BLaER1 (cell line): Measurements from ENCODE around the gene PDK2.
A peak's percentile ranks its signal among the peaks of the same experiment; 100 is the strongest.

ENCODE experiments used
- H3K27ac ChIP-seq: shearing (Covaris generic); formaldehyde crosslinking; 2 replicates; pipeline ENCODE4 v1.8.1; 2022
- H3K27me3 ChIP-seq: shearing (Covaris generic); formaldehyde crosslinking; 2 replicates; pipeline ENCODE4 v1.8.1; 2022
- H3K36me3 ChIP-seq: shearing (Covaris generic); formaldehyde crosslinking; 2 replicates; pipeline ENCODE4 v1.8.1; 2022
- H3K4me1 ChIP-seq: shearing (Covaris generic); formaldehyde crosslinking; 2 replicates; pipeline ENCODE4 v1.8.1; 2022
- H3K4me2 ChIP-seq: shearing (Covaris generic); formaldehyde crosslinking; 2 replicates; pipeline ENCODE4 v1.8.1; 2022
- H3K4me3 ChIP-seq: shearing (Covaris generic); formaldehyde crosslinking; 2 replicates; pipeline ENCODE4 v1.8.1; 2022
- H3K9ac ChIP-seq: shearing (Covaris generic); formaldehyde crosslinking; 2 replicates; pipeline ENCODE4 v1.8.1; 2022
- H3K9me3 ChIP-seq: shearing (Covaris generic); formaldehyde crosslinking; 2 replicates; pipeline ENCODE4 v1.8.1; 2022
- H4K20me1 ChIP-seq: shearing (Covaris generic); formaldehyde crosslinking; 2 replicates; pipeline ENCODE4 v1.8.1; 2022
- Cebpa-rat ChIP-seq: shearing (Covaris generic); IDR thresholded peaks from 2 replicates; pipeline ENCODE4 v1.8.1; 2022

PDK2 gene

GRCh38 chr17:50139950-50140885 is 45.1 kb downstream of the PDK2 start:
- no peaks in the 10 kb centered on the region for H3K27me3 ChIP-seq
- peaks cover 100% of the 10 kb centered on the region for H4K20me1 ChIP-seq
- no peak for TF ChIP-seq Cebpa-rat
- no peaks in the 10 kb centered on the region for H3K9me3 ChIP-seq
- peaks cover 100% of the 10 kb centered on the region for H3K36me3 ChIP-seq
- no peak overlapping the region for H3K9ac ChIP-seq
- peaks cover 51% of the 10 kb centered on the region for H3K4me1 ChIP-seq
- H3K4me3 ChIP-seq: peak overlapping the region; percentile 3; the same call in 1 of the 2 replicates
- 0 out of 2 replicates have a peak overlapping the region, but pooled peaks have one; percentile 11 for H3K27ac ChIP-seq
- H3K4me2 ChIP-seq: peak overlapping the region; percentile 68

- H3K4me3 ChIP-seq: peak overlapping the region; percentile 3; the same call in 1 of the 2 replicates
- no peak overlapping the region for H3K9ac ChIP-seq
- no peaks in the 10 kb centered on the region for H3K9me3 ChIP-seq
- H3K4me2 ChIP-seq: peak overlapping the region; percentile 68
- no peaks in the 10 kb centered on the region for H3K27me3 ChIP-seq
- no peak for TF ChIP-seq Cebpa-rat
- peaks cover 61% of the 10 kb centered on the region for H3K4me1 ChIP-seq
- 0 out of 2 replicates have a peak overlapping the region, but pooled peaks have one; percentile 11 for H3K27ac ChIP-seq
- H3K36me3 ChIP-seq: peaks cover 99% of the 10 kb centered on the region
- H4K20me1 ChIP-seq: peaks cover 100% of the 10 kb centered on the region
These were observed 46.0 kb downstream of the PDK2 start for GRCh38 chr17:50141026-50141744.

GRCh38 chr17:50141745-50142110 is 46.6 kb downstream of the PDK2 start:
- Histone ChIP-seq H3K9ac (0 out of 2 replicates have a peak overlapping the region, but pooled peaks have one; percentile 10), H3K27ac (no peak overlapping the region), H3K4me1 (peaks cover 67% of the 10 kb centered on the region), H4K20me1 (peaks cover 100% of the 10 kb centered on the region), H3K4me3 (no peak overlapping the region), H3K9me3 (no peaks in the 10 kb centered on the region), H3K27me3 (no peaks in the 10 kb centered on the region), H3K4me2 (peak overlapping the region; percentile 68), H3K36me3 (peaks cover 99% of the 10 kb centered on the region)
- TF ChIP-seq Cebpa-rat: no peak

GRCh38 chr17:50143461-50144176 is 48.5 kb downstream of the PDK2 start:
- H3K9ac ChIP-seq: no peak overlapping the region
- peaks cover 100% of the 10 kb centered on the region for H4K20me1 ChIP-seq
- H3K4me1 ChIP-seq: peaks cover 77% of the 10 kb centered on the region
- no peak for TF ChIP-seq Cebpa-rat
- H3K36me3 ChIP-seq: peaks cover 80% of the 10 kb centered on the region
- no peak overlapping the region for H3K27ac ChIP-seq
- H3K27me3 ChIP-seq: no peaks in the 10 kb centered on the region
- H3K4me3 ChIP-seq: no peak overlapping the region
- H3K4me2 ChIP-seq: no peak overlapping the region
- no peaks in the 10 kb centered on the region for H3K9me3 ChIP-seq

GRCh38 chr17:50144355-50144754 is 49.2 kb downstream of the PDK2 start:
- Histone ChIP-seq H3K4me2 (peak overlapping the region; percentile 100), H3K9ac (0 out of 2 replicates have a peak overlapping the region, but pooled peaks have one; percentile 98), H3K4me3 (no peak overlapping the region), H3K27me3 (no peaks in the 10 kb centered on the region), H3K27ac (0 out of 2 replicates have a peak overlapping the region, but pooled peaks have one; percentile 30), H3K36me3 (peaks cover 72% of the 10 kb centered on the region), H4K20me1 (peaks cover 94% of the 10 kb centered on the region), H3K4me1 (peaks cover 77% of the 10 kb centered on the region), H3K9me3 (no peaks in the 10 kb centered on the region)
- TF ChIP-seq Cebpa-rat: no peak

- TF ChIP-seq Cebpa-rat: no peak
- H3K4me2 ChIP-seq: peak overlapping the region; percentile 100
- H3K9me3 ChIP-seq: no peaks in the 10 kb centered on the region
- peak overlapping the region; percentile 30; the same call in 1 of the 2 replicates for H3K27ac ChIP-seq
- H4K20me1 ChIP-seq: peaks cover 88% of the 10 kb centered on the region
- peaks cover 66% of the 10 kb centered on the region for H3K36me3 ChIP-seq
- peak overlapping the region; percentile 98 for H3K9ac ChIP-seq
- H3K4me1 ChIP-seq: peaks cover 75% of the 10 kb centered on the region
- H3K27me3 ChIP-seq: no peaks in the 10 kb centered on the region
- peak overlapping the region; percentile 98; the same call in 1 of the 2 replicates for H3K4me3 ChIP-seq
These were observed 49.8 kb downstream of the PDK2 start for GRCh38 chr17:50144845-50145531.

GRCh38 chr17:50145532-50146229 is 50.5 kb downstream of the PDK2 start:
- TF ChIP-seq Cebpa-rat: no peak
- H3K9me3 ChIP-seq: no peaks in the 10 kb centered on the region
- H3K4me3 ChIP-seq: peak overlapping the region; percentile 98
- peak overlapping the region; percentile 100 for H3K4me2 ChIP-seq
- H4K20me1 ChIP-seq: peaks cover 81% of the 10 kb centered on the region
- H3K27ac ChIP-seq: peak overlapping the region; percentile 98
- H3K4me1 ChIP-seq: peaks cover 68% of the 10 kb centered on the region
- peaks cover 59% of the 10 kb centered on the region for H3K36me3 ChIP-seq
- peak overlapping the region; percentile 98 for H3K9ac ChIP-seq
- H3K27me3 ChIP-seq: no peaks in the 10 kb centered on the region

GRCh38 chr17:50146230-50146926 is 51.2 kb downstream of the PDK2 start:
- Histone ChIP-seq H3K4me2 (peak overlapping the region; percentile 100), H3K27me3 (no peaks in the 10 kb centered on the region), H3K9ac (peak overlapping the region; percentile 98), H3K4me1 (peaks cover 61% of the 10 kb centered on the region), H3K4me3 (peak overlapping the region; percentile 98), H4K20me1 (peaks cover 74% of the 10 kb centered on the region), H3K36me3 (peaks cover 52% of the 10 kb centered on the region), H3K27ac (peak overlapping the region; percentile 98), H3K9me3 (no peaks in the 10 kb centered on the region)
- TF ChIP-seq Cebpa-rat: no peak
